ENCODE data around the gene LCN10.
A peak's percentile ranks its signal among the peaks of the same experiment; 100 is the strongest.
"Not testable (repeated sequence)": the region's sequence is repeated elsewhere in the genome, so short reads cannot be mapped to it uniquely, and the experiment has no call there.

The LCN10 gene

GRCh38 chr9:136769710-136770191, 27.0 kb upstream of the LCN10 start:
- peak; percentile 46 to 51 for DNase-seq

GRCh38 chr9:136766410-136767120, 23.8 kb upstream of the LCN10 start:
- DNase-seq = peak; percentile 30 to 35

- not testable (repeated sequence) for DNase-seq
These were observed 23.1 kb upstream of the LCN10 start for GRCh38 chr9:136765745-136766409.

- no peak for DNase-seq
These were observed 22.3 kb upstream of the LCN10 start for GRCh38 chr9:136765041-136765440.

GRCh38 chr9:136764301-136764891, 21.7 kb upstream of the LCN10 start, which contains the start of gene LCN15:
Gene LCN15, minus strand, starts transcription at chr9:136764518. Its CDS starts 30 bp downstream, at chr9:136764488.
- DNase-seq = no peak

GRCh38 chr9:136763649-136764035, 20.9 kb upstream of the LCN10 start:
- DNase-seq = no peak

- peak; percentile 33 to 47 for DNase-seq
These were observed 20.3 kb upstream of the LCN10 start for GRCh38 chr9:136762915-136763648.

- no peak for DNase-seq
These were observed 19.5 kb upstream of the LCN10 start for GRCh38 chr9:136762221-136762691.

- DNase-seq = no peak
These were observed 18.8 kb upstream of the LCN10 start for GRCh38 chr9:136761545-136761981.

- DNase-seq = not testable (repeated sequence)
These were observed 18.2 kb upstream of the LCN10 start for GRCh38 chr9:136760834-136761544.

- no peak for DNase-seq
These were observed 17.7 kb upstream of the LCN10 start for GRCh38 chr9:136760424-136760823.

- no peak for DNase-seq
These were observed 16.9 kb upstream of the LCN10 start for GRCh38 chr9:136759436-136760325.

- DNase-seq = no peak
These were observed 16.3 kb upstream of the LCN10 start for GRCh38 chr9:136759001-136759400.

- DNase-seq = no peak
These were observed 15.0 kb upstream of the LCN10 start for GRCh38 chr9:136757751-136758140.

- DNase-seq = no peak
These were observed 14.6 kb upstream of the LCN10 start for GRCh38 chr9:136757328-136757727.

- DNase-seq = no peak
These were observed 14.1 kb upstream of the LCN10 start for GRCh38 chr9:136756836-136757235.

GRCh38 chr9:136756134-136756438, 13.3 kb upstream of the LCN10 start:
- no peak for DNase-seq

- not testable (repeated sequence) for DNase-seq
These were observed 12.8 kb upstream of the LCN10 start for GRCh38 chr9:136755302-136756133.

- DNase-seq = no peak
These were observed 12.0 kb upstream of the LCN10 start for GRCh38 chr9:136754626-136755301.

GRCh38 chr9:136754059-136754572, 11.4 kb upstream of the LCN10 start:
- DNase-seq = no peak
